Sciatic nerve (tissue), 2 donors: ENCODE measurements around the gene SP100. TPM values are rescaled to one million over a fixed set of nuclear protein-coding genes. Genes with fewer than 3 reads are reported as not detected.
A peak's percentile ranks its signal among the peaks of the same experiment; 100 is the strongest.
"Not testable (repeated sequence)": the region's sequence is repeated elsewhere in the genome, so short reads cannot be mapped to it uniquely, and the experiment has no call there.

Experiments
- ATAC-seq: fragments of 200-7000 bp; cut with Tn5 transposase; one replicate; pipeline ENCODE4 v1.9.1; 2020; ENCODE audit warnings: mild to moderate bottlenecking, moderate library complexity
- DNase-seq: peaks from one replicate; pipeline ENCODE4 v3.0.0-alpha.2; 2020; ENCODE audit warnings: low spot score
- intact Hi-C: fragments of 100-400 bp; cut with DNase I; formaldehyde crosslinking; loops from one replicate; pipeline ENCODE4 v1.14.2; 2022
- total RNA-seq: library from RNA; stranded (reverse); fragmentation: NEBNext Ultra II Directional; extraction: Animal tissue kit (Norgen Biotek cat#: 25700); gene quantifications from one replicate; pipeline ENCODE4 v1.2.1, GENCODE V29; 2021
- donor health status: DM: no; HTN: no; CAD: no.
- donor health status: DM: no; HTN: no; CAD: no.

SP100 gene
- total RNA-seq, 1 donor from 2014 or later: 126 TPM

DNA sequence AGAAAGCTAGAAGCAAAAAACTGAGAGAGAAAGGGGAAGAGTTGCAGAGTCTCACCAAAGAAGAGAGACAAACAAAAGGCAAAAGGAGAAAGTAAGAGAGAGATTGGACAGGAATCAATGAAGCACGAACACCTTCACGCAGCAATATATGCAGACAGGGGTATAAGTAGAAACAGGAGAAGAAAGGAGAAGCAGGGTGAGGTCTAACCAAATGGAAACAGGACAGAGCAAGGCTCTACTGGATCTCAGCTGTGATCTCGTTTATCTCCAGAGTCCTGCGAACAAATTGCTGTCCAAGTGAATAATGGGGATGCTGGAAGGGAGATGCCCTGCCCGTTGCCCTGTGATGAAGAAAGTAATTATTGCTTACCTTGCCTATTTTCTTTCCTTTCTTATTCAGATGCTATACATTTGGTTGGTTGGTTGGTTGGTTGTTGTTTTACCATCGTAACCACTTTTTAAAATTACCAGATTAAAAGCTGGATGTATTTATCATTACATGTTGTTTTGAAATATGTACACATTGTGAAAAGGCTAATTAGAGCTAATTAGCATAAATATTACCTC, 34.0 kb downstream of the SP100 start:
- ATAC-seq: no peak
- intact Hi-C loops: no loop called here
- DNase-seq: no peak

DNA sequence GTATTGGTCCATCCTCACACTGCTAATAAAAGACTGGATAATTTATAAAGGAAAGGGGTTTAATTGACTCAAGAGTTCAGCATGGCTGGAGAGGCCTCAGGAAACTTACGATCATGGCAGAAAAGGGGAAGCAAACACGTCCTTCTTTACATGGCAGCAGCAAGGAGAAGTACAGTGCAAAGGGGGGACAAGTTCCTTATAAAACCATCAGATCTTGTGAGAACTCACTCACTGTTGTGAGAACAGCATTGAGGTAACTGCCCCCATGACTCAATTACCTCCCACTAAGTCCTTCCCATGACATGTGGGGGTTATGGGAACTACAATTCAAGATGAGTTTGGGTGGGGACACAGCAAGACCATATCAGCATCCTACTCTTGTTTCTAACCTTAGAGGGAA, 37.0 kb downstream of the SP100 start:
- intact Hi-C loops: no loop called here
- ATAC-seq (no peak), DNase-seq (no peak)

DNA sequence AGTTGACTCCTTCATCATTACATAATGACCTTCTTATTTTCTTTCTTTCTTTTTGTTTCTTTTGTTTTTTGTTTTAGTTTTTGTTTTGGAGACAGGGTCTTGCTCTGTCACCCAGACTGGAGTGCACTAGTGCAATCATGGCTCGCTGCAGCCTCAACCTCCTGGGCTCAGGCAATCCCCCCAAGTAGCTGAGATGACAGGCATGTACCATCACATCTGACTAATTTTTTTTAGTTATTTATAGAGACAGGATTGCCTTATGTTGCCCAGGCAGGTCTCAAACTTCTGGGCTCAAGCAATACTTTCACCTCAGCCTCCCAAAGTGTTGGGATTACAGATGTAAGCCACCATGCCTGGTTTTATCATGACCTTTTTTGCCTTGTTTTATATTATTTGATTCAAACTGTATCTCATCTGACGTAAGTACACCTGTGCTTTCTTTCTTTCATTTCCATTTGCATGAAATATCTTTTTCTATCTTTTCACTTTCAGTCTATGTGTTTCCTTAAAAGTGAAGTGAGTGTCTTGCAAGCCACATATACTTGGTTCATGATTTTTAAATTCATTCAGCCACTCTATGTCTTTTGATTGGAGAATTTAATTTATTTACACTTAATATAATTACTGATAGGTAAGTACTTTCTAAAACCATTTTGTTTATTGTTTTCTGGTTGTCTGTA, 39.1 kb downstream of the SP100 start:
- no peak for ATAC-seq
- intact Hi-C loops: loop anchor here (2.0 kb wide), 1 partner anchor 48 kb away; no protein-coding TSS in a partner anchor
- DNase-seq: no peak

DNA sequence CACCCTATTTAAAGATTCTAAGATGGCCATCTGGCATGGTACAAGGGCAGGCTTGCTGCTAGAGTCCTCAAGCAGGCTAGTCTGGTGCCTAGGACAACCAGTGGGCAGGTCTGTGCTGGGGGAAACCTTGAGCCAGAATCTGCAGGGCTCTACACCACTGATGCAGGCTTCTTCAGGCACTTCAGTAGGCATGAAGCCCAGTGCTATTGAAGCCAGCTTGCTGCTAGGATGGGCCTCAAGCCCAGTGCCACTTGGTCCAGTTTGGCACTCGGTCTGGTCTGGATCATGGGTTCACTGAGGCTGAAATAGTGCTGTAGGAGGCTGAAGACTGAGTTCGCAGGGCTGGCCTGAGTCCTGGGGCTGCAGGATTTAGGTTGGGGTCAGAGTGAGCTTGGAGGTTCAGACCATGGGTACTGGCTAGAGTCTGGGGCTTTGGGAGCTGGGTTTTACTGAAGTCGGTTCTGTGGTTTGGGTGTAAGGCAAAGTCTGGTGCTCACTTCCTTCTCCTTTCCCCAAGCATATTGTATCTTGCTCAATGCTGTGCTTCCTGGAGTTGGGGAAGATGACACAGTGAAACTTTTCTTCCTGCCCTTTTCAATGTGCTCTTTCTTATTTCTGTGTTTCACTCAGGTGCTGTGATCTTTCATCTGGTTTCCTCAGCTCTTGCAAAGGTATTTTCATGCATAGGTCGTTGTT, 41.2 kb downstream of the SP100 start:
- intact Hi-C loops: no loop called here
- no peak for DNase-seq
- peak; percentile 62 for ATAC-seq

DNA sequence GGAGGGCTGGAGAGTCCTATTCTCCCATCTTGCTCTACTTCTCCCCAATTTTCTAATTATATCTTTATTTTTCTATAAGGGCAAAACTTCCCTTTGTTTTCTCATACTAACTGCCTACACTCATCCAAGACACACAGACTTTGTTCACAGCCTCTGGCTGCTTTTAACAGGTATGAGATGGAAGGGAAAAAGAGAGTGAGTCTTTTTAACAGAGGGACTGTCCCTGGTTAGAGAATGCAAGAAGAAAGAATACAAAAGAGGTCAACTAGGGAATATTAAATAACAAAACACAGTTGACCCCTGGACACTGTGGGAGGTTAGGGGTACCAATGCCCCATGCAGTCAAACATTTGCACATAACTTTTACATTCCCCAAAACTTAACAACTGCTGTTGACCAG, 41.8 kb downstream of the SP100 start:
- no peak for DNase-seq
- intact Hi-C loops: no loop called here
- ATAC-seq: no peak

DNA sequence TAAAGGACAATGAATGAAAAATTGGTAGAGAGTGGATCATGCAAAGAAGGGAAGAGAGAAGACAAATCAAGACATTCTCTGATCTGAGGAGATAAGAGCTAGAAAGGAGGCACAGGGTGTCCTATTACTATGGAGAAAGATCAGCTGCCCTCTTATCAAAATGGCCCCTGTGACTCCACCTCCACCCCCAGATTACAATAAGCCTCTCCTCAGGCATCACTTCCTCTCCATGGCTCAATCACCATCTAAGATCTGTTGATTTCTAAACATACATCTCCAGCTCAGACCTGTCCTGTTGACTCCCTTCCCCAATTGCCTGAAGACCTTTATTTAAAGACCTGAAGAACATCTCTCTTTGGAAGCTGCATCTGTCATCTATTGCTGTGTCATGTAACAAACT, 43.2 kb downstream of the SP100 start:
- DNase-seq (no peak), ATAC-seq (no peak)
- intact Hi-C loops: no loop called here

DNA sequence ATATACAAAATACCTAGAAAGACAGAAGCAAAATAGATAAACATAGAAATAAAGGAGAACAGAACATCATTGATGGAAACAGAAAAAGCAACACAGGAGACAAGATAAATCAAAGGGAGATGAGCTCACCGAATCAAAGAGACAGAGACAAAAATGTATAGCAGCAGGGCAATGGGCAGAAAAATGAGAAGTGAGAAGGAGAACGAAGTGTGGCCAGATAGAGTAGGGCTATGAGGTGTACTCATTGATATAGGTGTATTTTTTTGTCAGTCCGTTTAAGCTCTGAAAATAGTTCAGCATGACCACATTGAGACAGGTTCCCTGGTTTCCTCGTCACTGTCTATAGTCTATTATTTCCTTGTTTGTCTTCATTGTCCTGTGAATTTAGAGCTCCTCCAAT, 55.1 kb downstream of the SP100 start:
- ATAC-seq: no peak
- intact Hi-C loops: no loop called here
- DNase-seq: no peak

DNA sequence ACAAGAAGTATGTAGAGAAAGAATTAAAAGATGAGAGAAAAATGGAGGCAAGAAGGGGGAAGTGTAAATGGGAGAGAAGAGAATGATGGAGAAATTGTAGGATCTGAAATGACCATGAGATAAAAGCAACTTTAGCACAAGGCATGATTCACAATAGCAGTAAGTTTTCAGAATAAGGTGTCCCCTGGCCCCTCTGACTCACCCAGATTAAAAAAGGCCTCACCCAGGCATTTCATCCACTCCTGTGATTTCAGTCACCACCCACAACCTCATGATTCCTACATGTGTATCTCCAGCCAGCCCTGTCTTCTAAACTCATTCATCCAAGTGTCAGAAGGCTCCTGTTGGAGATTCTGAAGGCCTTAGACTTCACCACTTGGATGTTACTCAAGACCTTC, 56.6 kb downstream of the SP100 start:
- intact Hi-C loops: no loop called here
- ATAC-seq: no peak
- no peak for DNase-seq

DNA sequence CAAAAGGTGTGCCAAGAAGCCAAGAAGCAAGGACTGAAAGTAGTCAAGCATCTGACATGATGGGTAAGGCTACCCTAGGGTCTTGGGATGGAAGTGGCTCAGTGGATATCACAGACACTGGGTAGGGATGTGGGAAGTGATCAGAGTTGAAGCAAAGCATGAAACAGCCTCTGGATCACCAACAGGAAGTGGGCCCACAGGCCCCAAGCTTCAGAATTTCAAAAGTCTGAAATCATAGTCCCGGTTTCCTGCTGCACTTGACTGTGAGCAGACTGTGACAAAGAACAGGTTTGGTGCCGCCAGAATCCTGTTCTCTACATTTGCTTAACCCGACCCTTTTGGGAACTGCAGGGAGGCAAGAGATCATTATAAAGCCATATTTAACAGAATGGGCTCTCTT, 57.4 kb downstream of the SP100 start:
- intact Hi-C loops: no loop called here
- ATAC-seq: no peak
- no peak for DNase-seq

DNA sequence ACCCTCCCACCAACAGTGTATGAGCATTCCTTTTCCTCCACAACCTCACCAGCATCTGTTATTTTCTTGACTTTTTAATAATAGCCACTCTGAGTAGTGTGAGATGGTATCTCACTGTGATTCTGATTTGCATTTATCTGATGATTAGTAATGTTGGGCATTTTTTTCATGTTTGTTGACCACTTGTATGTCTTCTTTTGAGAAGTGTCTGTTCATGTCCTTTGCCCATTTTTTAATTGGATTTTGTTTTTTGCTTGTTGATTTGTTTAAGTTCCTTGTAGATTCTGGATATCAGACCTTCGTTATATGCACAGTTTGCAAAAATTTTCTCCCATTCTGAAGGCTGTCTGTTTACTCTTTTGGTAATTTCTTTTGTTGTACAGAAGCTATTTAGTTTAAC, 59.1 kb downstream of the SP100 start:
- DNase-seq: no peak

DNA sequence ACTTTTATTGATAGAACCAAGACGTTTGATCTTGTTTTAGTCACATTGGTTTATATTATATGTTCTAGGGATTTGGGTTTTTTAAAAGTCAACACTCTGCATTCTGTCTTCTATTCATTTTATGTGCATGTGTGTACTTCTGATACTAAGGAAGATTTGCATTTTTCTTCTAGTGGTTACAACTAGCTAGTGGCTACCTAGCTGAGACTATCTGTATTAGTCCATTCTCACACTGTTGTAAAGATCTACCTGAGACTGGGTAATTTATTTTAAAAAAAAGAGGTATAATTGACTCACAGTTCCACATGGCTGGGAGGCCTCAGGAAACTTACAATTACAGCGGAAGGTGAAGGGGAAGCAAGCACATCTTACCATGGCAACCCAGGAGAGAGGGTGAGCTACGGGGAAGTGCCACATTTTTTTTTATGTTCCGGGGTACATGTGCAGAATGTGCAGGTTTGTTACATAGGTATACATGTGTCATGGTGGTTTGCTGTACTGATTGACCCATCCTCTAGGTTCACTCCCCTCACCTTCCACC, 69.9 kb downstream of the SP100 start:
- intact Hi-C loops: no loop called here
- DNase-seq (no peak), ATAC-seq (no peak)

More for the DNA sequence above, 59.1 kb downstream of the SP100 start:
- ATAC-seq: no peak
- intact Hi-C loops: no loop called here

DNA sequence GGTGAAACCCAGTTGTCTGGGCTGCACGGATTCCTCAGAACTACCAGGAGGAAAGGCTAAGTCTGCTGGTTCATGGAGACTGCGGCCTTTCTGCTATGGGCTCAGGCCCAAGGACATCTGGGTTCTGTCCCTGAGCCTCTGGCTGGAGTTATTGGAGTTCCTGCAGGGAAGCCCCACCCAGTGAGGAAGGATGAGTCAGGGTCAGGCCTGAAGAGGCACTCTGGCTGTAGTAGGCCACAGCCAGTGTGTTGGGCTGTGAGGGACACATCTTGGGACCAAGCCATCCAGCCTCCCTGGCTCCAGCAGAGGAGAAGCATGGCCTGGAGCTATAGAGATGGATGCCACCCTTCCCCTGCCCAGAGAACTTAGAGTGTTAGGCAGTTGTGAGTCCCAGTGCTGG, 75.2 kb downstream of the SP100 start:
- DNase-seq, intact Hi-C loops, ATAC-seq: not testable (repeated sequence)

DNA sequence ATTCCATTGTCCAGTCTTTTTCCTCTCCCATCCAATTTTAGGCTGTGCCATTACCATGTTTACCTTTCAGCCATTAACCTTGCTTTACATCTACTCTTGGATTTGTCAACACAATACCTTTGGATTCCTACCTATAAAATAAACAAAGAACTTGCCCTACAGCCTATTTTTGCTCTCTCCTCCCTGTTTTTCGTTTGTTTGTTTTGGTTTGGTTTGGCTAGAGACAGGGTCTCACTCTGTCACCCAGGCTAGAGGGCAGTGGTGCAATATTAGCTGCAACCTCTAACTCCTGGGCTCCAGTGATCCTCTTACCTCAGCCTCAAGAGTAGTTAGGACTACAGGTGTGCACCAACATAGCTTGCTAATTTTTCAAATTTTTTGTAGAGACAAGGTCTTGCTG, 76.1 kb downstream of the SP100 start:
- no peak for DNase-seq
- ATAC-seq: no peak
- intact Hi-C loops: no loop called here

DNA sequence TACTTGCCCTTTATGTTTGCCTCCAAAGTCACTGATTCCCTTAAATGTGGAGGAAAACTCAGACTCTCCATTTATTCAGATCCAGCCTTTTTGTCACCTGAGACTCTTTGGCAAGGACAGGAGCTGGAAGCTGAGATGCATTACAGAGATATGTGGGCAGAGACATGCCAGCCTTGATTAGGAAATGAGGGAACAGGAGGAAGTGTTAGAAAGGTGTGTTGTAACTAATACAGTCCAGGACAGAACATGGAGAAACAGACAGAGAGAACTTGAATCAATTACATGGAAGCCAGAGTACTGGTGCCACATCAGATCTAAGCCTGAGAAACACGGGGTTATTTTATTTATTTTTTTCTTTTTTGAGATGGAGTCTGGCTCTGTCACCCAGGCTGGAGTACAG, 79.0 kb downstream of the SP100 start:
- DNase-seq (no peak), ATAC-seq (no peak)
- intact Hi-C loops: no loop called here

DNA sequence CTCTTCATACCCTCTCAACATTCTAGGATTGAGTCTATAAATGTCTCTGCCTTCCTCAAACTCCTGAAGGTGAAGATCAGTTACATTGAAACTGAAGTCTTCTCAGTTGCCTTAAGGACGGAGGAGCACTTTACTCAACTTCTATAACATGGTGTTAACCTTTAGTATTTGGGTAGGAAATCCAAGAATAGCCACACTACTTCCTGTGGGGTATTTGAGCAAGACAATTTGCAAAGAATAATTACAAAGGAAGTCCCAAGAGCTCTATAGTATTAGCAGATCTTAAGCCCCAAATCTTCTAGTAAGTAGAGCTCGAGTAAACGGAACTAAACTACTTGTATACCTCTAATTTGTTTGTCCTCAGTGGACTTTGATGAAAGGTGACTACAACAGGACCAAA, 80.9 kb downstream of the SP100 start:
- no peak for ATAC-seq
- no peak for DNase-seq
- intact Hi-C loops: no loop called here

DNA sequence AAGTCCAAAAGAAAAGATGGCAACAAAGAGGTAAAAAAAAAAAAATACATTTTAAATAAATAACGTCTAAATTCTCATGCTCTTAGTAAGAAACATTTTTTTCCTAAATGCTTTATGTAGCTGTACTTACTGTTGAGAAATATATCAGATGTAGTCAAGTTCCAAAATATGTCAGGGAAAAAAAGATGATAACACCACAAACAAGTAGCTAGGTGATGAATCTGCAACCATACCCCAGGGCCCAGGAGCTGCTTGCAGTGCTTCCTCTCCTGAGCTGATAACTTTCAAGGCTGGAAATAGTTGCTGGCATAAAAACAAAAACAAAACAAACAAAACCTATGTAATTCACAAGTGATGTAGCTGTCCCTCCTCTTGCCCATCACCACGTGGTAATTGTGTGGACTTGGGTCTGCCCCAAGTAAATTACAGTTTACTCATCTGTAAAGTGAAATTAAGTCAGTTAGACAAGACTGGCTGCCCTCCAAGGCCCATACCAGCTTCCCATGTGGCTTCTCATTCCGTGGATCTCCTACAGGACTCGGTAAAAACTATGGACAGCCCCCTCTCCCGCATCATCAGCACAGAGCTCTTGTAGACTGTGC, 82.6 kb downstream of the SP100 start:
- DNase-seq (no peak), ATAC-seq (no peak)
- intact Hi-C loops: no loop called here

DNA sequence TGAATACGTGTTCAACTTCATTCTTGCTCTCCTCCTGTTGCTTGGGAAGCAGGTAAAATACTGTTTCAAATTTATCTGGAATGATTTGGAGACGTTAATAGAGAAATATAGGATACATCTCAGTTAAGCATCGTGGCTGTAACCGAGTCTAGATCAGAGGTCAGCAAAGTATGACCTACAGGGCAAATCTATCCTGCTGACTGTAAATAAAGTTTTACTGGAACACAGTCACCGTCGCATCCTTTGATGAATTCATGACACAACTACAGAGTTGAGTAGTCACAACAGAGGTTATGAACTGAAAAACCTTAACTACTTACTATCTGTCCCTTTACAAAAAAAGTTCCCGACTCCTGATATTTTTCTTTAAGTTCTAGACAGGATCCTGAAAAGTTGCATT, 86.6 kb downstream of the SP100 start:
- intact Hi-C loops: no loop called here
- DNase-seq: no peak
- ATAC-seq: no peak

DNA sequence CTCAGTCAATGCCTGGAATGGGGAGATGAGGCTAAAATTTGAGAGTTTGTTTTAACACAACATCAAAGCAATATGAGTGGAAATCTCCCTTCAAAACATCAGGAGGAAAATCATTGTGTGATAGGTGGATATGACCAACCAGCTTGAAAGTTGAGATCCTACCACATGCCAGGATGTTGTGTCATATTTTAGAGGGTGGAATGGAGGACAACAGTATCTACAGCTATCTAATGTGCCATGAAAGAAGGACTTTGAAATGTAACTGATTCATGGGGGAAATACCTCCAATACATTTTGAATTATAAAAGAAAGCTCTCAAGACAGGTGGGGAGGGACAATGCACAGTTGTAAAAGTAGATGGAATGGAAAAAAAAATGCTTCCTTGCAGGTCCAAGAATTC, 87.8 kb downstream of the SP100 start:
- no peak for DNase-seq
- intact Hi-C loops: no loop called here
- ATAC-seq: no peak

DNA sequence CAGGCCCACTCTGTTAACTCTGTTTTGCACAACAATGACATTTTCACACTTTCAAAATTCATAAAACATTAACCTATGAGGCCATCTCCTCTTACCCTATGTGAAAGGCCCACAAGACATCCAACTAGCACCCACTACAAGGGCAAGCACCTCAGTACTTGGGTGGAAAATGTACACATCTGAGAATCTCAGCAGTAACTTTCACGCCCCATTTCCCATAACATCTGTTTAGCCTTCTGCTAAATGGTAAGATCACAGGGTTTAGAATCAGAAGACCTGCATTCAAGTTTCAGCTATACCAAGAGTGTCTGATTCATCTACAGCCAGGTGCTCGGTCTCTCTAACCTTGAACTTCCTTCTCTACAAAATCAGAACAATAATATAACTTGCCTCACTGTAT, 89.2 kb downstream of the SP100 start:
- no peak for ATAC-seq

More for the DNA sequence above, 89.2 kb downstream of the SP100 start:
- no peak for DNase-seq
- intact Hi-C loops: no loop called here
